Activated naive CD8-positive, alpha-beta T cell (primary cell): ENCODE measurements around the gene SMO.
"Not testable (repeated sequence)": the region's sequence is repeated elsewhere in the genome, so short reads cannot be mapped to it uniquely, and the experiment has no call there.

Source experiments
- H3K27ac Mint-ChIP-seq: one replicate; pipeline ENCODE4 v1.8.0; 2021; ENCODE audit warnings: mixed read lengths
- H3K27me3 Mint-ChIP-seq: one replicate; pipeline ENCODE4 v1.8.0; 2021; ENCODE audit warnings: mixed read lengths
- H3K36me3 Mint-ChIP-seq: one replicate; pipeline ENCODE4 v1.8.0; 2021; ENCODE audit warnings: mixed read lengths
- H3K4me1 Mint-ChIP-seq: one replicate; pipeline ENCODE4 v1.8.0; 2021; ENCODE audit warnings: low read depth, mixed read lengths
- H3K4me3 Mint-ChIP-seq: one replicate; pipeline ENCODE4 v1.8.0; 2021; ENCODE audit warnings: mild to moderate bottlenecking, mixed read lengths
- H3K9me3 Mint-ChIP-seq: one replicate; pipeline ENCODE4 v1.8.0; 2021; ENCODE audit warnings: low read depth, mixed read lengths

SMO gene

GRCh38 chr7:129163875-129164544 is 24.4 kb upstream of the SMO start:
- H3K27ac Mint-ChIP-seq = no peak overlapping the region
- peaks cover 5% of the 10 kb centered on the region for H3K36me3 Mint-ChIP-seq
- H3K27me3 Mint-ChIP-seq = no peaks in the 10 kb centered on the region
- no peaks in the 10 kb centered on the region for H3K9me3 Mint-ChIP-seq
- H3K4me3 Mint-ChIP-seq = no peak overlapping the region
- H3K4me1 Mint-ChIP-seq = peaks cover 4% of the 10 kb centered on the region

- no peaks in the 10 kb centered on the region for H3K9me3 Mint-ChIP-seq
- H3K4me3 Mint-ChIP-seq = no peak overlapping the region
- peaks cover 5% of the 10 kb centered on the region for H3K36me3 Mint-ChIP-seq
- H3K4me1 Mint-ChIP-seq = peaks cover 14% of the 10 kb centered on the region
- H3K27ac Mint-ChIP-seq = no peak overlapping the region
- H3K27me3 Mint-ChIP-seq = no peaks in the 10 kb centered on the region
Measured at GRCh38 chr7:129166745-129167144, 21.7 kb upstream of the SMO start.

- Mint-ChIP-seq H3K4me1 (peaks cover 14% of the 10 kb centered on the region), H3K9me3 (no peaks in the 10 kb centered on the region), H3K4me3 (peak overlapping the region; percentile 69), H3K36me3 (peaks cover 5% of the 10 kb centered on the region), H3K27ac (no peak overlapping the region), H3K27me3 (no peaks in the 10 kb centered on the region)
Measured at GRCh38 chr7:129167817-129168216, 20.6 kb upstream of the SMO start.

GRCh38 chr7:129168231-129169021 is 20.0 kb upstream of the SMO start:
- peaks cover 14% of the 10 kb centered on the region for H3K4me1 Mint-ChIP-seq
- H3K4me3 Mint-ChIP-seq = peak overlapping the region; percentile 69
- no peaks in the 10 kb centered on the region for H3K27me3 Mint-ChIP-seq
- no peaks in the 10 kb centered on the region for H3K9me3 Mint-ChIP-seq
- H3K36me3 Mint-ChIP-seq = peaks cover 5% of the 10 kb centered on the region
- H3K27ac Mint-ChIP-seq = no peak overlapping the region

GRCh38 chr7:129169171-129169671 is 19.2 kb upstream of the SMO start:
- Mint-ChIP-seq H3K4me3 (peak overlapping the region; percentile 84), H3K36me3 (peaks cover 5% of the 10 kb centered on the region), H3K9me3 (no peaks in the 10 kb centered on the region), H3K27ac (peak overlapping the region; percentile 61), H3K27me3 (no peaks in the 10 kb centered on the region), H3K4me1 (peaks cover 14% of the 10 kb centered on the region)

- Mint-ChIP-seq H3K9me3 (no peaks in the 10 kb centered on the region), H3K36me3 (peaks cover 5% of the 10 kb centered on the region), H3K27ac (peak overlapping the region; percentile 61), H3K27me3 (no peaks in the 10 kb centered on the region), H3K4me1 (peaks cover 14% of the 10 kb centered on the region), H3K4me3 (peak overlapping the region; percentile 84)
Measured at GRCh38 chr7:129169686-129170440, 18.6 kb upstream of the SMO start.

GRCh38 chr7:129170441-129171021 is 17.9 kb upstream of the SMO start:
- H3K4me3 Mint-ChIP-seq = peak overlapping the region; percentile 84
- H3K27ac Mint-ChIP-seq = no peak overlapping the region
- H3K36me3 Mint-ChIP-seq = peaks cover 5% of the 10 kb centered on the region
- H3K9me3 Mint-ChIP-seq = no peaks in the 10 kb centered on the region
- H3K27me3 Mint-ChIP-seq = no peaks in the 10 kb centered on the region
- peaks cover 14% of the 10 kb centered on the region for H3K4me1 Mint-ChIP-seq

- H3K4me3 Mint-ChIP-seq, H3K9me3 Mint-ChIP-seq, H3K27me3 Mint-ChIP-seq, H3K4me1 Mint-ChIP-seq, H3K27ac Mint-ChIP-seq, H3K36me3 Mint-ChIP-seq: not testable (repeated sequence)
Measured at GRCh38 chr7:129173861-129174260, 14.6 kb upstream of the SMO start.

GRCh38 chr7:129176916-129177710 is 11.3 kb upstream of the SMO start:
- Mint-ChIP-seq H3K4me1 (no peaks in the 10 kb centered on the region), H3K4me3 (no peak overlapping the region), H3K27me3 (peaks cover 5% of the 10 kb centered on the region), H3K27ac (no peak overlapping the region), H3K9me3 (no peaks in the 10 kb centered on the region), H3K36me3 (no peaks in the 10 kb centered on the region)

GRCh38 chr7:129184981-129185670 is 3.3 kb upstream of the SMO start:
- Mint-ChIP-seq H3K4me3 (no peak overlapping the region), H3K27me3 (peaks cover 17% of the 10 kb centered on the region), H3K4me1 (peaks cover 12% of the 10 kb centered on the region)

GRCh38 chr7:129186749-129187260 is 1.6 kb upstream of the SMO start:
- H3K4me3 Mint-ChIP-seq = no peak overlapping the region
- no peaks in the 10 kb centered on the region for H3K36me3 Mint-ChIP-seq
- peaks cover 12% of the 10 kb centered on the region for H3K4me1 Mint-ChIP-seq
- H3K9me3 Mint-ChIP-seq = no peaks in the 10 kb centered on the region
- no peak overlapping the region for H3K27ac Mint-ChIP-seq
- peaks cover 26% of the 10 kb centered on the region for H3K27me3 Mint-ChIP-seq

More at GRCh38 chr7:129184981-129185670, 3.3 kb upstream of the SMO start:
- Mint-ChIP-seq H3K9me3 (no peaks in the 10 kb centered on the region), H3K36me3 (no peaks in the 10 kb centered on the region), H3K27ac (no peak overlapping the region)

- H3K27ac Mint-ChIP-seq = no peak overlapping the region
- H3K4me3 Mint-ChIP-seq = peak overlapping the region; percentile 78
- peaks cover 34% of the 10 kb centered on the region for H3K27me3 Mint-ChIP-seq
- H3K36me3 Mint-ChIP-seq = no peaks in the 10 kb centered on the region
- H3K9me3 Mint-ChIP-seq = no peaks in the 10 kb centered on the region
- peaks cover 12% of the 10 kb centered on the region for H3K4me1 Mint-ChIP-seq
Measured at GRCh38 chr7:129187681-129188371, 607 bp upstream of the SMO start.
